Mononuclear cell (primary cell): ENCODE data around the gene DFFB. TPM values are rescaled to one million over a fixed set of nuclear protein-coding genes. Genes with fewer than 3 reads are reported as not detected.
"Not testable (repeated sequence)": the region's sequence is repeated elsewhere in the genome, so short reads cannot be mapped to it uniquely, and the experiment has no call there.

ENCODE experiments used
- H3K27me3 ChIP-seq: 2 replicates; pipeline ENCODE4 v1.6.0; 2011; ENCODE audit warnings: low read length, control low read depth; ENCODE audit not compliant: insufficient read depth
- H3K4me1 ChIP-seq: 2 replicates; pipeline ENCODE4 v1.5.1; 2011; ENCODE audit warnings: mild to moderate bottlenecking, low read length, control low read depth; ENCODE audit not compliant: insufficient read depth
- H3K4me3 ChIP-seq: 2 replicates; pipeline ENCODE4 v1.5.1; 2011; ENCODE audit warnings: mild to moderate bottlenecking, low read length, moderate library complexity
- H3K9me3 ChIP-seq: 2 replicates; pipeline ENCODE4 v1.5.1; 2011; ENCODE audit warnings: low read depth, mild to moderate bottlenecking, control low read depth, low read length
- total RNA-seq: library from RNA; depleted of rRNA; stranded (reverse); fragments of >200 nt; gene quantifications from one replicate; pipeline ENCODE4 v1.2.3, GENCODE V29; 2012

The DFFB gene
- total RNA-seq, result 4.2 TPM

- Histone ChIP-seq H3K4me1 (peaks cover 28% of the 10 kb centered on the region), H3K4me3 (peak within 1 kb of the TSS; percentile 76), H3K27me3 (no peaks in the 10 kb centered on the region), H3K9me3 (no peaks in the 10 kb centered on the region)
Observed at GRCh38 chr1:3856923-3857790, at the start of gene DFFB, which contains the start of gene CEP104. DFFB (plus strand) TSS chr1:3857476; CDS start chr1:3857604, 128 bp downstream. CEP104 (minus strand) TSS chr1:3857211; CDS start chr1:3852407, 4,804 bp downstream.

GRCh38 chr1:3807769-3808168, 49.5 kb upstream of the DFFB start:
- no peaks in the 10 kb centered on the region for H3K4me1 ChIP-seq
- no peaks in the 10 kb centered on the region for H3K27me3 ChIP-seq
- no peaks in the 10 kb centered on the region for H3K9me3 ChIP-seq
- H3K4me3 ChIP-seq, result no peak overlapping the region

GRCh38 chr1:3809680-3810079, 47.6 kb upstream of the DFFB start:
- no peaks in the 10 kb centered on the region for H3K9me3 ChIP-seq
- no peaks in the 10 kb centered on the region for H3K27me3 ChIP-seq
- no peak overlapping the region for H3K4me3 ChIP-seq
- H3K4me1 ChIP-seq, result no peaks in the 10 kb centered on the region

GRCh38 chr1:3810149-3810761, 47.0 kb upstream of the DFFB start:
- not testable (repeated sequence) for H3K9me3 ChIP-seq, H3K4me3 ChIP-seq, H3K27me3 ChIP-seq, H3K4me1 ChIP-seq

- Histone ChIP-seq H3K4me3 (no peak overlapping the region), H3K9me3 (no peaks in the 10 kb centered on the region), H3K27me3 (no peaks in the 10 kb centered on the region), H3K4me1 (no peaks in the 10 kb centered on the region)
Observed at GRCh38 chr1:3811595-3811911, 45.7 kb upstream of the DFFB start.

GRCh38 chr1:3814065-3814464, 43.2 kb upstream of the DFFB start:
- no peaks in the 10 kb centered on the region for H3K27me3 ChIP-seq
- no peak overlapping the region for H3K4me3 ChIP-seq
- H3K9me3 ChIP-seq, result no peaks in the 10 kb centered on the region
- no peaks in the 10 kb centered on the region for H3K4me1 ChIP-seq

GRCh38 chr1:3814771-3815561, 42.3 kb upstream of the DFFB start:
- no peaks in the 10 kb centered on the region for H3K27me3 ChIP-seq
- H3K4me1 ChIP-seq, result no peaks in the 10 kb centered on the region
- no peak overlapping the region for H3K4me3 ChIP-seq
- H3K9me3 ChIP-seq, result no peaks in the 10 kb centered on the region

- H3K9me3 ChIP-seq, result no peaks in the 10 kb centered on the region
- no peaks in the 10 kb centered on the region for H3K4me1 ChIP-seq
- H3K4me3 ChIP-seq, result no peak overlapping the region
- H3K27me3 ChIP-seq, result no peaks in the 10 kb centered on the region
Observed at GRCh38 chr1:3816331-3817137, 40.7 kb upstream of the DFFB start.

- no peaks in the 10 kb centered on the region for H3K27me3 ChIP-seq
- H3K9me3 ChIP-seq, result no peaks in the 10 kb centered on the region
- no peak overlapping the region for H3K4me3 ChIP-seq
- no peaks in the 10 kb centered on the region for H3K4me1 ChIP-seq
Observed at GRCh38 chr1:3817138-3817740, 40.0 kb upstream of the DFFB start.

- Histone ChIP-seq H3K4me3 (no peak overlapping the region), H3K27me3 (no peaks in the 10 kb centered on the region), H3K9me3 (no peaks in the 10 kb centered on the region)
Observed at GRCh38 chr1:3817821-3818597, 39.3 kb upstream of the DFFB start.

GRCh38 chr1:3819771-3820200, 37.5 kb upstream of the DFFB start:
- H3K4me1 ChIP-seq, result no peaks in the 10 kb centered on the region
- H3K4me3 ChIP-seq, result no peak overlapping the region
- H3K27me3 ChIP-seq, result no peaks in the 10 kb centered on the region
- no peaks in the 10 kb centered on the region for H3K9me3 ChIP-seq

More at GRCh38 chr1:3817821-3818597, 39.3 kb upstream of the DFFB start:
- H3K4me1 ChIP-seq, result no peaks in the 10 kb centered on the region

GRCh38 chr1:3820316-3820715, 37.0 kb upstream of the DFFB start:
- Histone ChIP-seq H3K4me3 (no peak overlapping the region), H3K4me1 (no peaks in the 10 kb centered on the region), H3K9me3 (no peaks in the 10 kb centered on the region), H3K27me3 (no peaks in the 10 kb centered on the region)

- no peaks in the 10 kb centered on the region for H3K27me3 ChIP-seq
Observed at GRCh38 chr1:3821004-3821403, 36.3 kb upstream of the DFFB start.

GRCh38 chr1:3821447-3821846, 35.8 kb upstream of the DFFB start:
- H3K27me3 ChIP-seq, result no peaks in the 10 kb centered on the region
- no peaks in the 10 kb centered on the region for H3K9me3 ChIP-seq
- H3K4me3 ChIP-seq, result no peak overlapping the region
- H3K4me1 ChIP-seq, result no peaks in the 10 kb centered on the region

More at GRCh38 chr1:3821004-3821403, 36.3 kb upstream of the DFFB start:
- H3K9me3 ChIP-seq, result no peaks in the 10 kb centered on the region
- no peaks in the 10 kb centered on the region for H3K4me1 ChIP-seq
- H3K4me3 ChIP-seq, result no peak overlapping the region
